Inferior parietal cortex (tissue), 1 donor: ENCODE results near the gene PTPRC.

Source experiments
- DNase-seq: peaks from one replicate; pipeline ENCODE4 v3.0.0-alpha.2; 2016; ENCODE audit errors: extremely low spot score

Gene PTPRC

GRCh38 chr1:198620951-198621824, 17.7 kb upstream of the PTPRC start:
- DNase-seq = no peak

GRCh38 chr1:198622001-198622400, 16.8 kb upstream of the PTPRC start:
- DNase-seq = no peak

- no peak for DNase-seq
Observed at GRCh38 chr1:198623752-198624647, 14.8 kb upstream of the PTPRC start.

GRCh38 chr1:198624648-198624980, 14.2 kb upstream of the PTPRC start:
- DNase-seq = no peak

- no peak for DNase-seq
Observed at GRCh38 chr1:198627436-198628066, 11.3 kb upstream of the PTPRC start.

- no peak for DNase-seq
Observed at GRCh38 chr1:198628067-198628455, 10.8 kb upstream of the PTPRC start.

- no peak for DNase-seq
Observed at GRCh38 chr1:198629610-198630009, 9.2 kb upstream of the PTPRC start.

GRCh38 chr1:198630863-198631262, 8.0 kb upstream of the PTPRC start:
- no peak for DNase-seq

- DNase-seq = no peak
Observed at GRCh38 chr1:198631292-198631691, 7.5 kb upstream of the PTPRC start.

- DNase-seq = no peak
Observed at GRCh38 chr1:198632007-198632406, 6.8 kb upstream of the PTPRC start.

- DNase-seq = no peak
Observed at GRCh38 chr1:198633675-198634121, 5.1 kb upstream of the PTPRC start.

- no peak for DNase-seq
Observed at GRCh38 chr1:198635964-198636363, 2.9 kb upstream of the PTPRC start.

- no peak for DNase-seq
Observed at GRCh38 chr1:198636391-198636790, 2.4 kb upstream of the PTPRC start.

- DNase-seq = no peak
Observed at GRCh38 chr1:198637157-198637556, 1.7 kb upstream of the PTPRC start.

GRCh38 chr1:198637916-198638437, 863 bp upstream of the PTPRC start:
- DNase-seq = no peak

- no peak for DNase-seq
Observed at GRCh38 chr1:198638441-198638840, 399 bp upstream of the PTPRC start.

GRCh38 chr1:198639671-198640143, 867 bp downstream of the PTPRC start:
- no peak for DNase-seq

GRCh38 chr1:198640174-198640573, 1.3 kb downstream of the PTPRC start:
- no peak for DNase-seq

- no peak for DNase-seq
Observed at GRCh38 chr1:198641501-198641900, 2.7 kb downstream of the PTPRC start.

- no peak for DNase-seq
Observed at GRCh38 chr1:198641966-198642668, 3.3 kb downstream of the PTPRC start.

- no peak for DNase-seq
Observed at GRCh38 chr1:198642983-198643382, 4.1 kb downstream of the PTPRC start.
